ENCODE data around the gene SMIM44. TPM values are rescaled to one million over a fixed set of nuclear protein-coding genes. Genes with fewer than 3 reads are reported as not detected.

The SMIM44 gene
- total RNA-seq, 1 donor from 2014 or later, result not detected

GRCh38 chr19:3480383-3481091 is 2.7 kb downstream of the SMIM44 start, which contains the start of gene SMIM24:
SMIM24 (minus strand) TSS chr19:3480525; CDS start chr19:3480463, 62 bp downstream.
- Mint-ChIP-seq H3K4me1 (ENCODE audit: low read depth) (peaks cover 4% of the 10 kb centered on the region), H3K27me3 (peaks cover 6% of the 10 kb centered on the region), H3K36me3 (ENCODE audit: insufficient read depth) (no peaks in the 10 kb centered on the region), H3K27ac (no peak within 1 kb of the TSS), H3K9me3 (ENCODE audit: low read depth) (no peaks in the 10 kb centered on the region), H3K4me3 (ENCODE audit: low read depth) (no peak within 1 kb of the TSS)
- no peak for DNase-seq (ENCODE audit: low spot score, unreplicated experiment)
- no peak for TF ChIP-seq CTCF (IDR thresholded peaks at IDR 0.05; ENCODE audit: unreplicated experiment)

- no peaks in the 10 kb centered on the region for H3K9me3 Mint-ChIP-seq (ENCODE audit: low read depth)
- no peaks in the 10 kb centered on the region for H3K36me3 Mint-ChIP-seq (ENCODE audit: insufficient read depth)
- DNase-seq (ENCODE audit: low spot score, unreplicated experiment), result no peak
- peaks cover 4% of the 10 kb centered on the region for H3K4me1 Mint-ChIP-seq (ENCODE audit: low read depth)
- no peak overlapping the region for H3K27ac Mint-ChIP-seq
- H3K27me3 Mint-ChIP-seq, result peaks cover 6% of the 10 kb centered on the region
- no peak overlapping the region for H3K4me3 Mint-ChIP-seq (ENCODE audit: low read depth)
- no peak for TF ChIP-seq CTCF (IDR thresholded peaks at IDR 0.05; ENCODE audit: unreplicated experiment)
These were observed 3.4 kb downstream of the SMIM44 start for GRCh38 chr19:3479834-3480215.

GRCh38 chr19:3479177-3479833 is 3.9 kb downstream of the SMIM44 start:
- no peaks in the 10 kb centered on the region for H3K9me3 Mint-ChIP-seq (ENCODE audit: low read depth)
- H3K27me3 Mint-ChIP-seq, result peaks cover 6% of the 10 kb centered on the region
- peaks cover 4% of the 10 kb centered on the region for H3K4me1 Mint-ChIP-seq (ENCODE audit: low read depth)
- no peak for TF ChIP-seq CTCF (IDR thresholded peaks at IDR 0.05; ENCODE audit: unreplicated experiment)
- no peak overlapping the region for H3K27ac Mint-ChIP-seq
- no peak for DNase-seq (ENCODE audit: low spot score, unreplicated experiment)
- H3K4me3 Mint-ChIP-seq (ENCODE audit: low read depth), result no peak overlapping the region
- no peaks in the 10 kb centered on the region for H3K36me3 Mint-ChIP-seq (ENCODE audit: insufficient read depth)

- Mint-ChIP-seq H3K9me3 (ENCODE audit: low read depth) (no peaks in the 10 kb centered on the region), H3K4me1 (ENCODE audit: low read depth) (peaks cover 4% of the 10 kb centered on the region), H3K27me3 (peaks cover 6% of the 10 kb centered on the region), H3K36me3 (ENCODE audit: insufficient read depth) (no peaks in the 10 kb centered on the region), H3K4me3 (ENCODE audit: low read depth) (no peak overlapping the region), H3K27ac (no peak overlapping the region)
- TF ChIP-seq CTCF (IDR thresholded peaks at IDR 0.05; ENCODE audit: unreplicated experiment), result no peak
- no peak for DNase-seq (ENCODE audit: low spot score, unreplicated experiment)
These were observed 4.6 kb downstream of the SMIM44 start for GRCh38 chr19:3478409-3479176.

GRCh38 chr19:3477951-3478350 is 5.3 kb downstream of the SMIM44 start:
- Mint-ChIP-seq H3K9me3 (ENCODE audit: low read depth) (no peaks in the 10 kb centered on the region), H3K4me3 (ENCODE audit: low read depth) (no peak overlapping the region), H3K27ac (no peak overlapping the region), H3K4me1 (ENCODE audit: low read depth) (peaks cover 7% of the 10 kb centered on the region), H3K27me3 (peaks cover 6% of the 10 kb centered on the region), H3K36me3 (ENCODE audit: insufficient read depth) (no peaks in the 10 kb centered on the region)
- TF ChIP-seq CTCF (IDR thresholded peaks at IDR 0.05; ENCODE audit: unreplicated experiment), result no peak
- DNase-seq (ENCODE audit: low spot score, unreplicated experiment), result no peak

Measured in progenitor cell of endocrine pancreas (in vitro differentiated cells).